HG03060 (cell line): ENCODE data around the gene ANO6.
"Not testable (repeated sequence)": the region's sequence is repeated elsewhere in the genome, so short reads cannot be mapped to it uniquely, and the experiment has no call there.

Source experiments
- ATAC-seq: cut with Tn5 transposase; IDR thresholded peaks from one replicate; pipeline ENCODE4 v1.9.1; 2021; ENCODE audit warnings: low read depth, moderate number of reproducible peaks; ENCODE audit not compliant: unreplicated experiment

Gene ANO6, protein sequence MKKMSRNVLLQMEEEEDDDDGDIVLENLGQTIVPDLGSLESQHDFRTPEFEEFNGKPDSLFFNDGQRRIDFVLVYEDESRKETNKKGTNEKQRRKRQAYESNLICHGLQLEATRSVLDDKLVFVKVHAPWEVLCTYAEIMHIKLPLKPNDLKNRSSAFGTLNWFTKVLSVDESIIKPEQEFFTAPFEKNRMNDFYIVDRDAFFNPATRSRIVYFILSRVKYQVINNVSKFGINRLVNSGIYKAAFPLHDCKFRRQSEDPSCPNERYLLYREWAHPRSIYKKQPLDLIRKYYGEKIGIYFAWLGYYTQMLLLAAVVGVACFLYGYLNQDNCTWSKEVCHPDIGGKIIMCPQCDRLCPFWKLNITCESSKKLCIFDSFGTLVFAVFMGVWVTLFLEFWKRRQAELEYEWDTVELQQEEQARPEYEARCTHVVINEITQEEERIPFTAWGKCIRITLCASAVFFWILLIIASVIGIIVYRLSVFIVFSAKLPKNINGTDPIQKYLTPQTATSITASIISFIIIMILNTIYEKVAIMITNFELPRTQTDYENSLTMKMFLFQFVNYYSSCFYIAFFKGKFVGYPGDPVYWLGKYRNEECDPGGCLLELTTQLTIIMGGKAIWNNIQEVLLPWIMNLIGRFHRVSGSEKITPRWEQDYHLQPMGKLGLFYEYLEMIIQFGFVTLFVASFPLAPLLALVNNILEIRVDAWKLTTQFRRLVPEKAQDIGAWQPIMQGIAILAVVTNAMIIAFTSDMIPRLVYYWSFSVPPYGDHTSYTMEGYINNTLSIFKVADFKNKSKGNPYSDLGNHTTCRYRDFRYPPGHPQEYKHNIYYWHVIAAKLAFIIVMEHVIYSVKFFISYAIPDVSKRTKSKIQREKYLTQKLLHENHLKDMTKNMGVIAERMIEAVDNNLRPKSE

DNA sequence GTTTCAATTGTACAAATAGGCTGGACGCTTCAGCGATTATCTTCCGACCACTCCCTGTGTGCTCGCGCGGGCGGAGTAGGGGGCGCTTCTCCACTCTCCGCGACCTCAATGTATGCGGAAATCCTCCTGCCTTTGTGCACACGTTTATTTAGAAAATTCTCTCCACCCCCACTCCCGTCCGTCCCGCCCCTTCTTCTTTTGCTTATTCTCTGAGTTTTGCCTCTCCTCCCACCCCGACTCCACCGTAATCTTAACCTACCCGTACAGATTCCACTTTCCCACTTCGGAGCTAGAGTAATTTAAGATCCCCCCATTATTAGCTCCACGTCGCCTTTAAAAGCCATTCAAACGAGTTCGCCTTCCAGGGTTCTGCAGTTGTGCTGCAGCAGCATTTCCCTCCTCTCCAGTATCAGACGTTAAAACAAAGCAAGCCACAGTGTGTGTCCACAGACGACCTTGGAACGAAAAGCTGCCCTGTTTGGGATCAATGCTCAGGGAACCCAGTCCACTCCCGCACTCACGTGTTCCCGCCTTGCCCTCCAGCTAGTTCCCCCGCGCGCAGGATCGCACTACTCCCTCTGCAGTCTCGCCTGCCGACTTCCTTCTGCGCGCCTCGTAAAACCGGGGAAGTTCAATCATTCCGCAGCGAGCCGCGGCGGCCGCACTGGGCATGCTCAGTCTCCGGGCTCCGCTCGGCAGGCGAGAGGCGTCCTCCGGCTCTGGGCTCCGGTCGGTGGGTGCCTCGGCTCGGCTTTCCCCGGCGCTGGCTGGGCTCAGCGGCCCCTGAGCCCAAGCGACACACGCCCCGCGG lies at the start of gene ANO6:
ANO6 (plus strand) TSS at position 677 of the 811 bp plus-strand sequence. CDS start 227 bp downstream, outside the sequence.
- ATAC-seq = peak; percentile 64

DNA sequence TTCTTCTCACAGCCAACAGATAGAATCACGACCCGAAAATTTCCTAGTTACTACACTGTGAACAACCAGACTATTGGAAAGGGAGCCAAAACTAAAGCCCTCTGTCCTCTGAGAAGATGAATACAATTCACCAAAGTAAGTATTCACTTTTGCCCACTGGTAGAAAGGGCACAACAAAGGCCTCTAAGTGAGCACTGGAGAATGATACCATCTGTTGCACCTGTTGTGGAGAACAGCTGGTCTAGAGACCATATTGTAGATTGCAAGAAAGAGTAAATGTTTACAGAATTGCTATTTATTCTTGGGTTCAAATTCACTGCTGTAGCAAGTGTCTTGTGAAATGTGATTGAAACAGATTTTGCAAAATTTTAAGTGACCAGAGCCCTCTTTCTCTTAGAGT lies 46.9 kb upstream of the ANO6 start:
- no peak for ATAC-seq

DNA sequence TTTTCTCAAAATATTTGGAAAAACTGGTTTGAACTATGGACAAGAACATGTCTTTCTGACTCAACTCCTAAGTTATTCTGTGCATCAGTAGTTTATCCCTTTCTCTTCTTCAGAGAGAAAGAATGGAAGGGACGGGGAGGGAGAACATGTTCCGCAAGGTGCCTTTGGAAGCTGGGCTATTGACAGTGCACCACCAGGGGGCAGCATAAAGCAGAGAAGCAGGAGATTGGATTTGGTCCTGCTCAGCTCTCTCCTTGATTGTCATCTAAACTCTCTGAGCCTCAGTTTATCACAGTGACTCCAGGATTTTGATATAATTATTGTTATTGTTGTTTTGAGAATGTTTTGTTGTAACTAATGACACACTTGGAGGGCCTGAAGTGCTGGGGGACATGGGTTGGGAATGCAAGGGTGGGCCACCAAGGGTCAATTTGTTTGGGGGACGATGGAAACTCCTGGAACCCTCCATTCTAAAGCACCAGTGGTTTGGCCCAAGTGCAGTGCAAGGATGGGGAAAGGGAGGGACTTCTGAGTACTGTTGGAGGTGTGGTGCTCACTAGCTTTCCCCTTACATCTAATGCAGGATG lies 45.3 kb upstream of the ANO6 start:
- ATAC-seq = no peak

DNA sequence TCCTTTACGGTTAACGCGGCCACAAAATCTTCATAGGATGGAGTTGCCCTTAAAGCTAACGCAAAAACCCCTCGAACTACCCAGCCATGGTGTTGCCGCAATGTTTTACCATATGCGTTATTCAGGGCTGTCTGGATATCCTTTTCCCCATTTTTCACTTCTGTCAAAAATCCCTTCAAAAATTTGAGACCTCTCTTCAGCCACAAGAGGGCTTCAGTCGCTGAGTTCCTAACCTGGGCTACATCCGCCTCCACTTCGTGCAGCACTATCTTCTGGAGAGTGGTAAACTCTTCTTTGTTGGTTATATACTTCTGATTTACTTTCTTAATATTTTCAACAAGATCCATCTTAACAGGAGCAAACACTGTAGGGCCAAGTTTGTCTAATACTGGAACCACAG lies 42.6 kb upstream of the ANO6 start:
- not testable (repeated sequence) for ATAC-seq

DNA sequence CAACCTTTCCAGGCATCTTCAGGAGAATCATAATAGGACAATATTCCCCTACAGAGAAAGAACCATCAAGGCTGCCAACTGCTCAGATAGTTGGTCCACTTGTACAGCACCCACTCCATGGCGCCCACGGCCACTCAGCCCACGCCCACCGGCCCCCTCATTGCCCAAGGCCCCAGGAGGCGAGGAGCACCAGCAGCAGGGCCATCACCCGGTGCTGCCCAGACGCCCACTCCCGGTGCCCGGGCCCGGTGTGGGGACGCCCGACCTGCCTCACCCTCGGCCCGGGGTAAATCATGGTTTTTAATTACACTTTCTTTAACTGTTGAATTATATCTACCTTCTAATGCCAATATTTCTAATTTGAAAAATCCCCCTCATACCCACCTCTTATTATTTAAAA lies 41.3 kb upstream of the ANO6 start:
- ATAC-seq = no peak

DNA sequence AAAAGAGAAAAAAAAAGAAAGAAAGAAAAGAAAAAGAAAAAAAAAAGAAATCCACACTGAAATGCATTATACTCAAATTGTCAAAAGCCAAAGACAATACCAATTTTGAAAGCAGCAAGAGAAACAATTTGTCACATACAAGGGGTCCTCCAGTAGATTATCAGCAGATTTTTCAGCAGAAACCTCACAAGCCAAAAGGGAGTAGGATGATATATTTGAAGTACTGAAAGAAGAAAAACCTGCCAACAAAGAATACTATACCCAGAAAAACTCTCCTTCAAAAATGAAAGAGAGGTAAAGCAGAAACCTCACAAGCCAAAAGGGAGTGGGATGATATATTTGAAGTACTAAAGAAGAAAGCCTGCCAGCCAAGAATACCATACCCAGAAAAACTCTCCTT lies 37.1 kb upstream of the ANO6 start:
- ATAC-seq = no peak

DNA sequence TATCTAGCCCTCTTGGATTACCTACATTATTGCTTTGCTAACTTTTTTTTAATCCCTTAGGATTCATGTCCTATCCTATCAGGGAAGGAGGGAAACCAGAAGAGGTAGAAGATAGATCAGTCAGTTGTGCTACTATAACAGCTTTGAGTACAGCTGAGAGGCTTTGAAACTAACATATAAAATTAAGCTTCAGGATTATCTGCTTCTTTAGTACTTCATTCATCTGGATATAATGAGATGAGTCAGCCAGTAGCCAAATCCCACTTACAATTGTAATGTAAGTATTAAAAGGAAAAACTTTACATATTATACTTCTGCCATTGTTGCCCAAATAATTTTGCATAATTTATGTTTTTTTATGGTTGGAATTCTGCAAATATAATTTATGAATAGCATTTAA lies 33.4 kb upstream of the ANO6 start:
- no peak for ATAC-seq

DNA sequence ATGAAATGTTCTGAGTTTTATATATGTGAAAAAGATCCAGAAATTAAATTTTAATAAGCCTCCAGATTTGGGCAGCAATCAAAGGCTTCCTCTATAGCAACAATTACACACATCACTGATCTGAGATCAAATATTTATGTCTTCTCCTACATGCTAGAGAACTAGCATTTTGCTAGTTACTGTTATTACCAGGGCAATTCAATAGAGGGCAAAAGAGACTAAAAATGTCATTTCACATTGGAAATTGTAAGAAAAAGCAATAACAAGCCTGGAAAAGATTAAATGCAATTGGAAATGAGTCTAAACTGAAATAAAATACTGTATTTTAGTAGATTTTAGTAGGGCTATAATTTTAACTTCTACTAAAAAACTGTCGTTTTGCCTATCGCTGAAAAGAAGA lies 32.6 kb upstream of the ANO6 start:
- no peak for ATAC-seq

DNA sequence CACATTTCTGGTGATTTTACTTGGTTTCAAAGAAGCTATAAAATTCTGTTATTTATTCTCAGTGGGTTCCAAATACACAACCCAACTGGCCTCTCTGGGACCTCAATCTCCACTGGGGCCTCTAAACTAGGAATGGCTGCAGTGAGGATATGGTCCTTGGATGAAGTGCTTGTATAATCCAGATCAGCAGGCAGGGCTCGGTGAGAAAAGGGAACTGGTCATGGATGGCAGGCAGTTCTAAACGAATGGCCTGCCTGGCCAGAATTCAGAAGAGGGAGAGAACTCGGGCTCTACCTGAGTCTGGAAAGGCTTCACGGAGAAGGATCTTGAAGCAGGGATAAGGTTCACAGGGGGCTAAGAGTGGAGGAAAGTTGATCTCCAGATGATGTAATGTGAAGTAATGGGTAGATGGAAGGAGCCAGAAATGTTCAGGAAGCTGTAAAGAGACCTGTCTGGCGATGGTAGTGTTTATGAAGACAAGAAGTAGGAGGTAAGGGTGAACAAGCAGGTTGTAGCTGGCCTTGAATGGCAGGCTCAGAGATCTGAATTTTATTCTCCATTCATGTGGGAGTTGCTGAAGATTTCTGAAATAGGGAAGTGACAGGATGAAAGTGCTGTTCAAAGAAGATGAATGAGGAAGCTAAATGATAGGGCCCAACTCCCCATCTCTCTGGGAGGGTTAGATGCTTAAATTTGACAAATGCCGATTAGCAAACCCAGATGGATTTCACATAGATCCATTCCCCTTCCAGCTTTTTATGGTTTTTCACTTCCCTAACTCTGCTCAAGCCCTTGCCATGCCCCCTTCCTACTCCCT lies 31.5 kb upstream of the ANO6 start:
- no peak for ATAC-seq

DNA sequence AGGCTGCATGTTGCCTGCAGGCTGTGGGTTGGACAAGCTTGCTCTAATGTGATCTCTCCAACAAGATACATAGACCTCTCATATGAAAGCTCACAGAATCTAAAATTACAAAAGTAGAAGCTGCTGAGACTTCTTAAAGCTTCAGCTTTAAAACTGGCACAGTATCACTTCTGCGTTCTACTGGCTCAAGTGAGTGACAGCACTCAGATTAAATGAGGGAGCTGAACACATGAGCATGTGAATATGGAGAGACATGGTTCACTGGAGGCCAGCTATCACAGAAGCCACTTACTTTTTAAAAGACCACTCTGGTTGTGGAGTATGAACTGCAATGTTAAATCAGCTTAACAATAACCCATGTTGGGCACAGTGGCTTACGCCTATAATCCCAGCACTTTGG lies 29.1 kb upstream of the ANO6 start:
- no peak for ATAC-seq

DNA sequence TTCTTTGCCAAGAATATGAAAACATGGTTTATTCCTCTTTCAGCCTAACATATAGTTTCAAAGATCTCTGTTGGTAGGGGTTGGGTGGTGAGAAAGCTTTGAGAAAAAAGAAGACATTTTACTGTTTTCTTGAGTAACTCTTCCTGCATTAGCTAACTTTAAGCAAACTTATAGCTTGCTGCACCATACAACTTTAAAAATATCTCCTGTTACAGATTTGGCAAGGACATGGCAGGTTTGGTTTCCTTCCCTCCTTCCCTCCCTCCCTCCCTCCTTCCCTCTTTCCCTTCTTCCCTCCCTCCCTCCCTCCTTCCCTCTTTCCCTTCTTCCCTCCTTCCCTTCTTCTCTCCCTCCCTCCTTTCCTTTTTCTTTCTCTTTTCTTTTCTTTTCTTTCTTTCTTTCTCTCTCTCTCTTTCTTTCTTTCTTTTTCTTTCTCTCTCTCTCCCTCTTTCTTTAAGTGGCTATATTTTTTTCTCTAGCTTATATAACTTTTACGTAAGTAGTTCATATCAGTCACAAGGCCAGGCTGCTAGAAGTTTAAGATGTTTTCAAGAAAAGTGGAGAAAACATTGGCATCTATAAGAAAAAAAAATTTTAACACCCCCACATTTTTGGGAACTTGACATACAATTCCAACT lies 26.0 kb upstream of the ANO6 start:
- no peak for ATAC-seq

DNA sequence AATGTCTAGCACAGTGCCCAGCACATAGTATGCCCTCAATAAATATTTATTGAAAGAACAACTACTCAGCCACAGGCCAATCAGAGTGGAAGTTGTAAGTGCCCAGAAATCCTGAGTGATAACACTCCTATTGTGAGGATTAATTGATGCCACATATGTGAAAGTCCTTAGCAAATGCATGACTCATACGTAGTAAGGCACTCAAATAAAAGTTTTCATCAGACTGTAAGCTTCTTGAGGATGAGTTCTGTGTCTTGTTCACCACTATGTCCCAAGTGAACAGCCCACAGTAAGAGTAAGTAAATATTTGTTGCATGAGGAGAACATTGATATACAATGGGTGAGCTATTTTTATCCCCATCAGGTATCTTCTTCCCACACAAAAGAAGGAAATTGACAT lies 24.7 kb upstream of the ANO6 start:
- no peak for ATAC-seq

DNA sequence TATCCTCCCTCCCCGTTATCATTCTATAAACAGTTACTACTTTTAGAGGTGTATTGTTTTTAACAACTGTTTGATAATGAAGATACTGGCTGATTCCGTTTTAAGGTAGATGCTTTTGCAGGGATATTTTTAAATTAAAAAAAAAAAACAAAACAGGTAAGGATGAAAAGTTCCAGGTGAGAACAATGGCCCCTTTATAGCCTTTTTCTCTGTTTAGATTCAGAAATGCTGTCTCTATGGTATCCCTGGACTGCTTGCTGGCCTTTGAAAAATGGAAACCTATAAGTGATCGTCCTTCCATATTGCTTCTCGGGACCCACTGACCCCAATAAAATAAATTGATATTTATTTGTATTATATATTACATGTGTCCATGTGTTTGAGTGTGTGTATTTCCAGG lies 23.2 kb upstream of the ANO6 start:
- no peak for ATAC-seq

DNA sequence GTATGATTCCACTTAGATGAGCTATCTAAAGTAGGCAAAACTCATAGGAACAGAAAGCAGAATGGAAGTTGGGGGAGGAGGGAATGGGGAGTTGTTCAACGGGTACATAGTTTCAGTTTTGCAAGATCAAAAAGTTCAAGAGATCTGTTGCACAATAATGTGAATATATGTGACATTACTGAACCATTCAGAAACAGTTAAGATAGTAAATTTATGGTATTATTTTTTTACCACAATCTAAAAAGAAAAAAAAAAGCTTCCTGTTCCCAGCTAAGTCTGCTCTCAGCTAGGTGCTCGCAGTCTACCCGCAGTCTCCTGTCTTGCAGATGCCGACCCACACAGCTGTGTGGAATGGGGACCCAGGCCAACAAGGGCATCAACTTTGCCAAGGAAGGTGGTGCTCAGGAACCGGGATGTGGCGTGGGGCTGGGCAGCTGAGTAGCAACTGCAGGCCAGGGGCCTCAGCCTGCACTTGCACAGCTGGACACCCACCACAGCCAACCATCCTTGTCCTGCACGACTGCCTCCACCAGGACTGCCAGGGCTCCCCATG lies 15.3 kb upstream of the ANO6 start:
- ATAC-seq = no peak

DNA sequence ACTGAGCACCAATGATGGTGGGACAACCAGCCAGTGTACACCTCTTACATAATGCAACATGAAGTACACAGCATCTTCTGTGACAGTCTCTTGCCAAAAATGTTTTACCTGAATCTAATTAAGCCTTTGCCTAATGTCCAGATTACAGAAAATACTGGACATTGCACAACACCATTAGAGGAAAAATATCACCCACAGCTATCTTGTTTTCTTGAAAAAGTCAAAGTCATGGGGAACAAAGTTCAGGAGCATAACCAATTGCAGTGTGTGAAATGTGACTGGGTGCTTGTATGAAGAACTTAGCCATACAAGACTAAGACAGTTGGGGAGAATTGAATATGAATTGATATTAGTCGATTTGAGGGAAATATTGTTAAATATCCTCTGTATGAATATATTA lies 12.1 kb upstream of the ANO6 start:
- no peak for ATAC-seq

DNA sequence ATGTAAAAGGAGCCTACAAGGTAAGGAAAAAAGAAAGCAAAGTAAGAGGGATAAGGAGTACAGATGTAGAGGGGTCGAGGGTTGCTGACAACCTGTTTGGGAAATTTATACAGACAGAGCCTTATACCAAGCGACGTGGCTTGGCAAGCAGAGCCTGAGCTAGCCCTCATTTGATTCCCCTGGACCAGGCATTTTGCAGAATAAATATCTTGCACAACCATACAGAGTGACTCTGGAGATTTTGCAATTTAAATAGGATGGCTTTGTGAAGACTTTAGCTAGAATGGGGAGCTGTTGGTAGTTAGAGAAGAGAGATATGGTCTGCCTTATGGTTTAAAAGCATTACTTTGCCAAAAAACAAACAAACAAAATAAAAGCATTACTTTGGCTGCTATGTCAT lies 11.1 kb upstream of the ANO6 start:
- no peak for ATAC-seq

DNA sequence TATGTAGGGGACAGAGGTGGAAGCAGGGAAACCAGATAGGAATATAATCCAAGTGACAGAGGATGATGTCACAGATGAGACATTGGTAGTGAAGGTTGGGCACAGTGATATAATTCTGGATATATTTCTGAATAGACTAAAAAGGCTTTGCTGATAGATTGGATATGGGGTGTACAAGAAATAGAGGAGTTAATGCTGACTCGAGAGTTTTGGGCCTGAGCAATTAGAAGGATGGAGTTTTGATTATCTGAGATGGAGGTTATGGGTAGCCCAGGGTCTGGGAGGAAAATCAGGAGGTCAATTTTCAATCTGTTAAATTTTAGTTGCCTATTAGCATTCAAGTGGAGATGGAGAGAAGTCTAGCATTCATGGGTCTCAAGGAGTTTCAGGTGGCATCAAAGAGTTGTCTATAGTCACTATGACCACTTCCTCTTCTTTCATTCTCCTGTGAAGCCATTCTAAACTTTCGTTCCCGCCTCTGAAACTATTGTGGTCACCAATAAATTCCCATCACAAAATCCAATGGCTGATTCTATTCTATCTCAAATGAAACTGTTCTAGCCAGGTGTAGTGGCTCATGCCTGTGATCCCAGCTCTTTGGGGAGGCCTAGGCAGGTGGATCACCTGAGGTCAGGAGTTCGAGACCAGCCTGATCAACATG lies 10.6 kb upstream of the ANO6 start:
- ATAC-seq = no peak
